ENCODE data around the gene SLC4A1AP.

DNA sequence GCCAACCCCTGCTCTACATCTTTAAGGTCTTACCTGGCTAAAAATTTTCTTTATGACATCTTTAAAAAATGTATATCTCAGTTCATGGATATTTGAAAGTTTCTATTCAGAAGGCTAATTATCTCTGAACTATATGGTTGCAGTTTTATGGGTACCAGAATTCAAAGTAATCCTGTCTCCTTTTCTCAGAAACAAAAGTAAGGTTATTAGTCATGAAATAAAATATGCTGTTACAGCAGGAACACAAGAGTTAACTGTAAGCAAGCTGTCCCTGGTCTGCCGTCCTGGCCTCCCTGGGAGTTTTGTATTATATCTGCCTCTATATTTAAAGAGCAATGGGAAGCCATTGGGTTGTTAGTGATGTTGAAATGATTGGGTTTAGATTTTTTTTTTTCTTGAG is 34.0 kb downstream of the SLC4A1AP start:
- TF ChIP-seq, protein P1, sequence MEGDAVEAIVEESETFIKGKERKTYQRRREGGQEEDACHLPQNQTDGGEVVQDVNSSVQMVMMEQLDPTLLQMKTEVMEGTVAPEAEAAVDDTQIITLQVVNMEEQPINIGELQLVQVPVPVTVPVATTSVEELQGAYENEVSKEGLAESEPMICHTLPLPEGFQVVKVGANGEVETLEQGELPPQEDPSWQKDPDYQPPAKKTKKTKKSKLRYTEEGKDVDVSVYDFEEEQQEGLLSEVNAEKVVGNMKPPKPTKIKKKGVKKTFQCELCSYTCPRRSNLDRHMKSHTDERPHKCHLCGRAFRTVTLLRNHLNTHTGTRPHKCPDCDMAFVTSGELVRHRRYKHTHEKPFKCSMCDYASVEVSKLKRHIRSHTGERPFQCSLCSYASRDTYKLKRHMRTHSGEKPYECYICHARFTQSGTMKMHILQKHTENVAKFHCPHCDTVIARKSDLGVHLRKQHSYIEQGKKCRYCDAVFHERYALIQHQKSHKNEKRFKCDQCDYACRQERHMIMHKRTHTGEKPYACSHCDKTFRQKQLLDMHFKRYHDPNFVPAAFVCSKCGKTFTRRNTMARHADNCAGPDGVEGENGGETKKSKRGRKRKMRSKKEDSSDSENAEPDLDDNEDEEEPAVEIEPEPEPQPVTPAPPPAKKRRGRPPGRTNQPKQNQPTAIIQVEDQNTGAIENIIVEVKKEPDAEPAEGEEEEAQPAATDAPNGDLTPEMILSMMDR (conservative IDR thresholded peaks at IDR 0.05; ENCODE audit: low read depth, low read length): no peak
- TF ChIP-seq EZH2phosphoT487 (IDR thresholded peaks at IDR 0.05; ENCODE audit: borderline replicate concordance, low read length) (no peak), EZH2 (IDR thresholded peaks at IDR 0.05; ENCODE audit: low read length, unreplicated experiment) (no peak)
